Suprapubic skin (tissue), 4 donors: ENCODE measurements around the gene TPCN2. TPM values are rescaled to one million over a fixed set of nuclear protein-coding genes. Genes with fewer than 3 reads are reported as not detected.
A peak's percentile ranks its signal among the peaks of the same experiment; 100 is the strongest.

Source experiments
- DNase-seq, 2 donors: peaks; one replicate each; pipeline ENCODE4 v3.0.0-alpha.2; 2019; ENCODE audit warnings: low spot score in 2 of 2
- H3K27ac ChIP-seq: fragments of 200-600 bp; sonication (generic); one replicate; pipeline ENCODE4 v1.5.1; 2019
- H3K27me3 ChIP-seq: fragments of 200-600 bp; sonication (generic); one replicate; pipeline ENCODE4 v1.5.1; 2019
- H3K36me3 ChIP-seq: fragments of 200-600 bp; sonication (generic); one replicate; pipeline ENCODE4 v1.5.1; 2019
- H3K4me1 ChIP-seq: fragments of 200-600 bp; sonication (generic); one replicate; pipeline ENCODE4 v1.5.1; 2019
- H3K4me3 ChIP-seq: fragments of 200-600 bp; sonication (generic); one replicate; pipeline ENCODE4 v1.5.1; 2019; ENCODE audit warnings: mild to moderate bottlenecking
- H3K9me3 ChIP-seq: fragments of 200-600 bp; sonication (generic); one replicate; pipeline ENCODE4 v1.5.1; 2019
- CTCF ChIP-seq, 2 donors: fragments of 200-600 bp in 1 of 2; fragments of 450-650 bp in 1 of 2; sonication (generic) in 1 of 2; IDR thresholded peaks; one replicate each; pipeline ENCODE4 v1.5.1; 2016 to 2019; ENCODE audit warnings: antibody characterized with exemption in 2 of 2, mild to moderate bottlenecking in 1 of 2, moderate library complexity in 1 of 2
- EP300 ChIP-seq: sonication (generic); formaldehyde crosslinking; IDR thresholded peaks from one replicate; pipeline ENCODE4 v1.6.1; 2017; ENCODE audit warnings: antibody characterized with exemption
- POLR2A ChIP-seq, 2 donors: fragments of 450-650 bp; IDR thresholded peaks; one replicate each; pipeline ENCODE4 v1.6.1; 2017; ENCODE audit warnings: antibody characterized with exemption in 2 of 2, mild to moderate bottlenecking in 2 of 2, moderate library complexity in 2 of 2
- POLR2AphosphoS5 ChIP-seq, 3 donors: sonication (generic); formaldehyde crosslinking; IDR thresholded peaks; one replicate each; pipeline ENCODE4 v1.6.1; 2017; ENCODE audit warnings: antibody characterized with exemption in 3 of 3
- WGBS: methylation state at CpG from one replicate; pipeline ENCODE4 v1.1.5; 2018; 5-methylcytosine and 5-hydroxymethylcytosine counted together
- total RNA-seq, 4 donors: library from RNA; depleted of rRNA; stranded (reverse); fragments of >200 nt; gene quantifications; one replicate each; pipeline ENCODE4 v1.1.0, GENCODE V29; 2016

The TPCN2 gene
- total RNA-seq, 4 donors from 2014 or later, result 8.4 to 30.3 (median 24.4) TPM

- H3K27me3 ChIP-seq, result peaks cover 39% of the 10 kb centered on the region
- TF ChIP-seq POLR2A (IDR thresholded peaks at IDR 0.05) (no peak), POLR2AphosphoS5 (IDR thresholded peaks at IDR 0.05) (no peak), CTCF (IDR thresholded peaks at IDR 0.05) (no peak), EP300 (no peak)
- no peaks in the 10 kb centered on the region for H3K36me3 ChIP-seq
- WGBS, result 59% methylated on average over 9 of the region's 9 CpGs
- no peak for DNase-seq
- no peaks in the 10 kb centered on the region for H3K9me3 ChIP-seq
- H3K4me3 ChIP-seq, result peak overlapping the region; percentile 44
- H3K27ac ChIP-seq, result peak overlapping the region; percentile 80
- H3K4me1 ChIP-seq, result peaks cover 66% of the 10 kb centered on the region
These were observed 37.1 kb upstream of the TPCN2 start for GRCh38 chr11:69011624-69012091.

GRCh38 chr11:69012092-69013008, 36.4 kb upstream of the TPCN2 start:
- peak overlapping the region; percentile 80 for H3K27ac ChIP-seq
- 49% methylated on average over 13 of the region's 21 CpGs for WGBS
- no peaks in the 10 kb centered on the region for H3K36me3 ChIP-seq
- no peak for DNase-seq
- no peak for TF ChIP-seq CTCF (IDR thresholded peaks at IDR 0.05)
- no peak for TF ChIP-seq EP300
- no peak for TF ChIP-seq POLR2AphosphoS5 (IDR thresholded peaks at IDR 0.05)
- TF ChIP-seq POLR2A (IDR thresholded peaks at IDR 0.05), result no peak
- peak overlapping the region; percentile 44 for H3K4me3 ChIP-seq
- H3K27me3 ChIP-seq, result peaks cover 39% of the 10 kb centered on the region
- H3K4me1 ChIP-seq, result peaks cover 66% of the 10 kb centered on the region
- no peaks in the 10 kb centered on the region for H3K9me3 ChIP-seq

GRCh38 chr11:69013009-69013951, 35.5 kb upstream of the TPCN2 start, which contains the start of gene MRGPRF:
MRGPRF (minus strand) TSS chr11:69013246; CDS start chr11:69009901, 3,345 bp downstream.
- H3K9me3 ChIP-seq, result no peaks in the 10 kb centered on the region
- peaks cover 39% of the 10 kb centered on the region for H3K27me3 ChIP-seq
- H3K4me1 ChIP-seq, result peaks cover 59% of the 10 kb centered on the region
- DNase-seq, result peak; percentile 94 to 95
- H3K27ac ChIP-seq, result peak within 1 kb of the TSS; percentile 80
- H3K4me3 ChIP-seq, result peak within 1 kb of the TSS; percentile 44
- H3K36me3 ChIP-seq, result no peaks in the 10 kb centered on the region
- 18% methylated on average over 16 of the region's 43 CpGs for WGBS
- TF ChIP-seq CTCF (IDR thresholded peaks at IDR 0.05) (peak in 1 of 2 donors; percentile 40), POLR2AphosphoS5 (IDR thresholded peaks at IDR 0.05) (no peak), POLR2A (IDR thresholded peaks at IDR 0.05) (no peak), EP300 (no peak)

- Histone ChIP-seq H3K4me1 (peaks cover 50% of the 10 kb centered on the region), H3K27ac (peak overlapping the region; percentile 80), H3K36me3 (no peaks in the 10 kb centered on the region), H3K4me3 (no peak overlapping the region), H3K9me3 (no peaks in the 10 kb centered on the region), H3K27me3 (peaks cover 39% of the 10 kb centered on the region)
- no peak for TF ChIP-seq CTCF (IDR thresholded peaks at IDR 0.05)
- no peak for TF ChIP-seq POLR2AphosphoS5 (IDR thresholded peaks at IDR 0.05)
- no peak for TF ChIP-seq EP300
- no peak for TF ChIP-seq POLR2A (IDR thresholded peaks at IDR 0.05)
- no peak for DNase-seq
- 63% methylated on average over 21 of the region's 28 CpGs for WGBS
These were observed 34.5 kb upstream of the TPCN2 start for GRCh38 chr11:69014084-69014851.
